HUES64 (cell line): ENCODE measurements around the gene VPS35. TPM values are rescaled to one million over a fixed set of nuclear protein-coding genes. Genes with fewer than 3 reads are reported as not detected.
A peak's percentile ranks its signal among the peaks of the same experiment; 100 is the strongest.

Experiments used
- H3K27ac ChIP-seq: 2 replicates; pipeline ENCODE4 v1.7.0; 2013; ENCODE audit warnings: low read depth, low read length, inconsistent platforms
- H3K27me3 ChIP-seq: 2 replicates; pipeline ENCODE4 v1.6.1; 2013; ENCODE audit warnings: mild to moderate bottlenecking, low read length; ENCODE audit not compliant: insufficient read depth
- H3K36me3 ChIP-seq: 2 replicates; pipeline ENCODE4 v1.6.1; 2013; ENCODE audit warnings: mild to moderate bottlenecking, low read length; ENCODE audit not compliant: insufficient read depth
- H3K4me1 ChIP-seq: 2 replicates; pipeline ENCODE4 v1.6.1; 2013; ENCODE audit warnings: mild to moderate bottlenecking, low read length, moderate library complexity; ENCODE audit not compliant: insufficient read depth
- H3K4me3 ChIP-seq: 2 replicates; pipeline ENCODE4 v1.5.1; 2013; ENCODE audit warnings: mild to moderate bottlenecking, low read length, moderate library complexity
- H3K9ac ChIP-seq: 2 replicates; pipeline ENCODE4 v1.6.1; 2013; ENCODE audit warnings: mild to moderate bottlenecking, low read depth, low read length
- H3K9me3 ChIP-seq: 2 replicates; pipeline ENCODE4 v1.6.1; 2013; ENCODE audit warnings: low read depth, low read length; ENCODE audit not compliant: insufficient read depth
- WGBS: fragments of 150-250, 120-280 bp; methylation state at CpG from one replicate; pipeline ENCODE4 v1.1.7; 2013; ENCODE audit warnings: missing lambda C conversion rate; 5-methylcytosine and 5-hydroxymethylcytosine counted together
- polyA plus RNA-seq, 2 experiments: library from polyadenylated mRNA; stranded (reverse); fragments of 50-300 nt; gene quantifications; one replicate each; pipeline ENCODE4 v1.2.3, GENCODE V29; 2013

The VPS35 gene
- polyA plus RNA-seq (2013, experiment 1 of 2): 43.8 TPM
- polyA plus RNA-seq (2013, experiment 2 of 2): 43.1 TPM

- Histone ChIP-seq H3K4me1 (peaks cover 20% of the 10 kb centered on the region; the same call in 1 of the 2 replicates), H3K9ac (peak within 1 kb of the TSS; percentile 92), H3K36me3 (peaks cover 28% of the 10 kb centered on the region), H3K9me3 (no peaks in the 10 kb centered on the region), H3K27ac (peak within 1 kb of the TSS; percentile 95), H3K27me3 (no peaks in the 10 kb centered on the region), H3K4me3 (peak within 1 kb of the TSS; percentile 90)
- WGBS: under 1% methylated on average over 54 of the region's 54 CpGs
Measured at GRCh38 chr16:46688654-46689364, at the start of gene VPS35. Gene VPS35 (minus strand): TSS chr16:46689178. CDS start chr16:46689133, 45 bp downstream.

- H3K27ac ChIP-seq: no peak overlapping the region
- H3K9ac ChIP-seq: no peak overlapping the region
- no peaks in the 10 kb centered on the region for H3K4me1 ChIP-seq
- no peaks in the 10 kb centered on the region for H3K36me3 ChIP-seq
- no peaks in the 10 kb centered on the region for H3K27me3 ChIP-seq
- 90% methylated on average over 14 of the region's 14 CpGs for WGBS
- no peak overlapping the region for H3K4me3 ChIP-seq
- H3K9me3 ChIP-seq: no peaks in the 10 kb centered on the region
Measured at GRCh38 chr16:46737621-46738214, 48.7 kb upstream of the VPS35 start.

- H3K4me3 ChIP-seq: no peak overlapping the region
- no peak overlapping the region for H3K27ac ChIP-seq
- no peaks in the 10 kb centered on the region for H3K9me3 ChIP-seq
- WGBS: 68% methylated on average over 12 of the region's 12 CpGs
- no peak overlapping the region for H3K9ac ChIP-seq
- H3K36me3 ChIP-seq: no peaks in the 10 kb centered on the region
- H3K27me3 ChIP-seq: no peaks in the 10 kb centered on the region
- no peaks in the 10 kb centered on the region for H3K4me1 ChIP-seq
Measured at GRCh38 chr16:46736695-46737094, 47.7 kb upstream of the VPS35 start.

GRCh38 chr16:46733319-46733830 is 44.4 kb upstream of the VPS35 start:
- WGBS: 89% methylated on average over 9 of the region's 9 CpGs
- no peak overlapping the region for H3K4me3 ChIP-seq
- no peaks in the 10 kb centered on the region for H3K4me1 ChIP-seq
- no peaks in the 10 kb centered on the region for H3K9me3 ChIP-seq
- no peaks in the 10 kb centered on the region for H3K36me3 ChIP-seq
- H3K27me3 ChIP-seq: no peaks in the 10 kb centered on the region
- H3K27ac ChIP-seq: no peak overlapping the region
- no peak overlapping the region for H3K9ac ChIP-seq

GRCh38 chr16:46732561-46732960 is 43.6 kb upstream of the VPS35 start:
- WGBS: 86% methylated on average over 4 of the region's 4 CpGs
- no peaks in the 10 kb centered on the region for H3K27me3 ChIP-seq
- no peak overlapping the region for H3K4me3 ChIP-seq
- no peaks in the 10 kb centered on the region for H3K9me3 ChIP-seq
- no peaks in the 10 kb centered on the region for H3K4me1 ChIP-seq
- no peak overlapping the region for H3K9ac ChIP-seq
- H3K36me3 ChIP-seq: no peaks in the 10 kb centered on the region
- no peak overlapping the region for H3K27ac ChIP-seq

GRCh38 chr16:46731691-46732555 is 42.9 kb upstream of the VPS35 start:
- H3K27ac ChIP-seq: no peak overlapping the region
- H3K27me3 ChIP-seq: no peaks in the 10 kb centered on the region
- H3K36me3 ChIP-seq: no peaks in the 10 kb centered on the region
- no peaks in the 10 kb centered on the region for H3K9me3 ChIP-seq
- no peaks in the 10 kb centered on the region for H3K4me1 ChIP-seq
- no peak overlapping the region for H3K4me3 ChIP-seq
- H3K9ac ChIP-seq: no peak overlapping the region
- WGBS: 92% methylated on average over 23 of the region's 23 CpGs

- no peaks in the 10 kb centered on the region; the same call in 1 of the 2 replicates for H3K4me1 ChIP-seq
- WGBS: 89% methylated on average over 17 of the region's 17 CpGs
- H3K9me3 ChIP-seq: no peaks in the 10 kb centered on the region
- H3K9ac ChIP-seq: no peak overlapping the region
- H3K27me3 ChIP-seq: no peaks in the 10 kb centered on the region
- H3K36me3 ChIP-seq: no peaks in the 10 kb centered on the region
- H3K4me3 ChIP-seq: no peak overlapping the region
- no peak overlapping the region for H3K27ac ChIP-seq
Measured at GRCh38 chr16:46730801-46731690, 42.1 kb upstream of the VPS35 start.

- peaks cover 2% of the 10 kb centered on the region; the same call in 1 of the 2 replicates for H3K9me3 ChIP-seq
- H3K27ac ChIP-seq: no peak overlapping the region
- no peak overlapping the region for H3K9ac ChIP-seq
- H3K36me3 ChIP-seq: no peaks in the 10 kb centered on the region
- no peaks in the 10 kb centered on the region for H3K27me3 ChIP-seq
- 95% methylated on average over 8 of the region's 8 CpGs for WGBS
- no peaks in the 10 kb centered on the region; the same call in 1 of the 2 replicates for H3K4me1 ChIP-seq
- H3K4me3 ChIP-seq: no peak overlapping the region
Measured at GRCh38 chr16:46730126-46730525, 41.1 kb upstream of the VPS35 start.

GRCh38 chr16:46729326-46729995 is 40.5 kb upstream of the VPS35 start:
- Histone ChIP-seq H3K9ac (no peak overlapping the region), H3K27ac (no peak overlapping the region), H3K36me3 (no peaks in the 10 kb centered on the region), H3K9me3 (peaks cover 3% of the 10 kb centered on the region; the same call in 1 of the 2 replicates), H3K27me3 (no peaks in the 10 kb centered on the region), H3K4me1 (no peaks in the 10 kb centered on the region; the same call in 1 of the 2 replicates), H3K4me3 (no peak overlapping the region)
- WGBS: 88% methylated on average over 7 of the region's 7 CpGs

GRCh38 chr16:46728806-46729205 is 39.8 kb upstream of the VPS35 start:
- Histone ChIP-seq H3K4me3 (no peak overlapping the region), H3K4me1 (no peaks in the 10 kb centered on the region; the same call in 1 of the 2 replicates), H3K36me3 (no peaks in the 10 kb centered on the region), H3K9me3 (peaks cover 3% of the 10 kb centered on the region; the same call in 1 of the 2 replicates), H3K27ac (no peak overlapping the region), H3K9ac (no peak overlapping the region), H3K27me3 (no peaks in the 10 kb centered on the region)
- WGBS: 93% methylated on average over 14 of the region's 14 CpGs
